Fibroblast of upper back skin (primary cell): ENCODE measurements around the gene HAUS3.

Experiments
- DNase-seq: peaks from one replicate; pipeline ENCODE4 v3.0.0-alpha.2; 2013

Gene HAUS3

GRCh38 chr4:2262944-2263250, 21.0 kb upstream of the HAUS3 start:
- DNase-seq: no peak

GRCh38 chr4:2262145-2262943, 20.4 kb upstream of the HAUS3 start:
- DNase-seq: peak; percentile 100

- DNase-seq: no peak
Observed at GRCh38 chr4:2261853-2262144, 19.9 kb upstream of the HAUS3 start, which contains the start of gene MXD4. Gene MXD4 (minus strand): TSS chr4:2262109. CDS start chr4:2261980, 129 bp downstream.

- DNase-seq: peak; percentile 45
Observed at GRCh38 chr4:2261110-2261852, 19.4 kb upstream of the HAUS3 start.

GRCh38 chr4:2260344-2261109, 18.6 kb upstream of the HAUS3 start:
- no peak for DNase-seq

GRCh38 chr4:2259541-2260343, 17.8 kb upstream of the HAUS3 start:
- DNase-seq: no peak

DNA sequence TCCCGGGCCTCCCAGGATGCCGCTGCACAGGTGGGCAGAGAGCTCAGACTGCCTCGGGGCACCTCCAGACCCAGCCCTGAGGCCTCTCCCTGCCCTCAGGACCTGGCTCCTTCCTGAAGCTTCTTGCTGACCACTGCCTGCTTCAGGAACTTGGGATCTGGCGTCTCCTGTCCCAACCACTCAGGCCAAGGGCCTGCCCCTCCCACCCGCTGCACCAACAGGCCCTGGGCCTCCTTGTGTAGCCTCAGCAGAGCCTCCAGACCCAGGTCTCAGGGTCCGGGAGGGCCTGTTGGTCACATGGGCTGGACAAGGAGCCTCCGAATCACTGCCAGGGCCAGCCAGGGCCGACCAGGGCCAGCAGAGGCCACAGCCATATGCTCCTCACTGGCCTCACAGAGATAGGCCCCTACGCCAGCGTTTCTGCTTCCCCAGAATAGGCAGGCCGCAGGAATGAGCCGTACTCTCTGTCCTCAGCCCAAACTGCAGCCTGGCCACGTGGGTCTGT, 17.2 kb upstream of the HAUS3 start:
- DNase-seq: no peak

DNA sequence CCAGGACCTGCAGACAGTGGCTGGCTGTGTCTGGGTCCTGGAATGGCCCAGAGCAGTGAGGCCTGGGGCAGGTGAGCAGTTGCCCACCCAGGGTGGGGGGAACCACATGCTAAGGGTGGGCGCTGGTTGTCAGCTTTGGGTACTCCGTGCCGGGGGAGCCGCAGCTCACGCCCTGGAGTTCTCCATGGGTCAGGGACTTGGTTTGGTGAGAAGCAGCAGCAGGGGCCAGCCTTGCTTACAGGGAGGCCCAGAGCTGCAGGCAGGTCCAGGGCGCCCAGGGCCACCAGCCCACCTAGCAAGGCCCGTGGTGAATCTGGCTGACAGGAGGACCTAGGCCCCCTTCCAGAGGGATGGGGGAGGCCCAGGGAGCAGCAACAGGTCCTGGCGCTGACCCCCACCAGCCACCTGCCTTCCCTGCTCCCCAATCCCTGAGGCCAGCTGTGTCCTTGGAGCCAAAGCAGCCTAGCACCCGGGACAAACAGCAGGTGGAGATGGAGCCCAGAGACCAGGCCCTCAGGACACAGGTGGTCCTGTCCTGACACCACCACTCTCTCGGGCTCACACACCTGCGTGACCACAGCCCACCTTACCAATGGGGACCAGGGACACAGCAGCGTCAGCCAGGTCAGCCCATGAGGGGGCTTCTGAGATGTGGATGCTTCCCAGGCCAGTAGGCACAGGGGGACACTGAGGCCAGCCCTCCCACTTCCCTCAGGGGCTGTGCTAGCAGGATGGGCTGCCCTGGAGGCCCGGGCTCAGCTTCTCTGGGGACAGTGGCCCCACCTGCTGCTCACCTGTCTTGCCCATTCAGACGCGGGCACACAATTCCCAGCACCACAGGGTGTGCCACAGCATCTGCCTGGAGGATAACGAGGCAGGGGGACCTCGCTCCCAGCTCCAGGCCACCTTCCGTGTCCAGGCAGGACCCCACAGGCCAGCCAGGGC, 16.4 kb upstream of the HAUS3 start:
- DNase-seq: no peak

DNA sequence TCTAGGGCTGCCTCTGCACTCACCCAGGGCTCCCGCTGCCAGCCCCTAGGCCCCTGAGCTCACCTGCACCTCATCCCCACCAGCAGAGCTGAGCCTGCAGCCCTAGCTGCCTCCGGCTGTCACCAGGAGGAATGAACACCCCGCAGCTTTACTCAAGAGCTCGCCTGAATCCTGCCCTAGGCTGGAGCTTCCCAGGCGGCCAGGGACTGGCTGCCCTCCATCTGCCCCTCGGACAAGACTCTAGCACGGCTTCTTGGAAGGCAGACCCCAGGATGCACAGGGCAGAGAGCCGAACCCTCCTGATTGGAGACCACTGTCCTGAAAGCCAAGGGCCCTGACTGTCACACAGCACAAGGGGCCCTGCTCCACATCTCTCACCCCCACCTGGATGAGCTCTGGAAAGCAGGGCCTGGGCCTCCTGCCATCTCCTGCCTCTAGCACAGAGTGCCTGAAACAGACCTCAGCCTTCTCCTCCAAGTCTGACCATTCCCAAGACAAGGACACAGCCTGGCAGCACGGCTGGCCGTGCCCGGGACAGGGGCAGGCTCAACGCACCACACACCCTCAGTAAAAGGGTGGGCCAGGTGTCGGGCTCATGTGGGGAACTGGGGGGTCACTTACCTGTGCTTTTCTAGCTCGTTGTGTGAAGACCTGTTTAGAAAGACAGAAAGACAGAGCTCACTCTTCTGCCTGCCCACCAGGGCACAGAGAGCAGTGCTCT, 15.6 kb upstream of the HAUS3 start:
- DNase-seq: no peak

DNA sequence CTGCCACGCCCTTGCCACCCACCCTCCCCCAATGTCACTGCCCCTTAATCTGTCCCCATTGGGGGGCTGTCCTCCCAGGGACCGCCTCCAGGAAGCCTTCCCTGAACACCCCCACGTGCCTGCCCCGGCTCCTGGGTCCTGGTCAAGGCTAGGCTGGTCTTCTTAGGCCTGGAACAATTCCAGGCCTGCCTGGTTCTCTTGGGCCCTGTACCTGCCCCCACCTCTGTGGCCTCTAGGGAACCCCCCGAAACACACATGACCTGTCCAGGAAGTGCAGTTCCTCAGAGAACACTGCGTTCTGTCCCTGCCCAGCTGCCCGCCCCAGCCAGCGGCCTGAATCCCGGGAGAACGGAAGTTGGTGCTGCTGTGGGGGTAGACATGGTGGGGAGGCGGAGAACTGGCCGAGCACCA, 14.9 kb upstream of the HAUS3 start:
- no peak for DNase-seq

GRCh38 chr4:2256156-2256731, 14.3 kb upstream of the HAUS3 start:
- no peak for DNase-seq

DNA sequence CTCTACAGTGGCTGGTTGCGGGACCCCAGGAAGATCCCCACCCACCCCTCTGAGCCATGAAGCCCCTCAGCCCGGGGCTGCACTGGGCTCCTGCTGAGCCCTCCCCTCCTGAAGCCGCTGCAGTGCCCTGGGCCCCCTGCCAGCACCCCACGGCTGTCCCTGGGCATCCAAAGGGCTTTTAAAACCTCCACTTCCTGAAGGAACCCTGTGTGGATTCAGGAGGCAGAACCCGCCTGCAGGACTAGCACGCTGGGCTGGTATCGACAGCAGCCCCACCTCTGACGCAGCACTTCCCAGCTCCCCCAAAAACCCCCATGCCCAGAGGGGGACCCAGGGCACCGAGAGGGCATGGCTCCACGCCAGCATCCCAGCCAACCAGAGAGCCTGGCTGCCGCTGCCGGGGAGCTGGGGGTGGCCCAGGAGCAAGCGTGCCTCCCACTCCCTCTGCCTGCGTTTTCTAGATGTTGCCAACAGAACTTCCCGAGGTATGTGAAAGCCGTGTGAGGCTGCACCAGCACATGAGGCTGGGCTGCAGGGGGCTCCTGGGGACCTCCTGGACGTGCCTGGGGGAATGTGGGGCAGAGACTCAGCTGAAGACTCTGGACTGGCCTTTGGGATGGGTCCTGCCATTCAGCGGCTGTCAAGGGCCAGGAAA, 13.7 kb upstream of the HAUS3 start:
- no peak for DNase-seq

GRCh38 chr4:2254665-2255500, 13.0 kb upstream of the HAUS3 start:
- DNase-seq: no peak

DNA sequence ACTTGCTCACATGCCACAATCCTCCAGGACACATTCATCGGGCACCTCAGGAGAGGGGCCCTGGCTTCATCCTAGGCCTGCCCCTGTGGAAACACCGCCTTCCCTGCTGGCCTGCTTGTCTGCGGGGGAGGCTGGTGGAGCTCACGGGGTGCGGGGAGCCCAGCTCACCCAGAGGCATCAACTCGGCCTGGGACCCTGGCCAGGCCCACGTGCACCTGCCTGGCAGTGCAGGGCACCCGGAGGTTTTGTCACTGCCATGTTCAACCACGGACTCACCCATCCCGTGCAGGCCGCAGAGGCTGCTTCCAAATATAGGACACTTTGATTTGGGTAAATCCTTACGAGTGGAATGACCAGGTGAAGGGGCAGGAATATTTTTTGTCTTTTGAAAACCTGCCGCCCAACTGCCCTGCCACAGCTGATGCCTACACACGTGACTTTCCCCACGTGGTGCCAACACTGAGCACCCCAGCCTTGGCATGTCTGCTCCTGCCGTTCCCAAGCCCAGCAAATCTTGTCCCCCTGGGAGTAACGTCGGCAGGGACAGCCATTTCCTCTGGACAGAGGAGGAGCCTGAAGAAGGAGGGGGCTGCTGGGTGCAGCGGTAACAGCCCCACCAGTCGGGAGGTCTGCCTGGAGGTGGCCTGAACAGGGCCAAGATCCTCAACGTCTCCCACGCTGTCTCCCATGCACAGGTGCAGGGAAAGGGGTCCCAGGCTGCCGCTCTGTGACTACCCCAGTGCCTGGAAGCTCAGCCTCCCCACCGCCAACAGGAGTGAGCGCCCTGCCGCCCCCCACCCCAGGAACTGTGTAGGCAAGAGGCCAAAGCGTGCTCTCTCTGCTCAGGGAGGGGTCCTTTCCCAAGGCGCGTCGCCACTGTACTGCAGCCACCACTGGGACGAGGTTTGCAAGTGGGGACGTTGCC, 11.5 kb upstream of the HAUS3 start:
- no peak for DNase-seq

GRCh38 chr4:2252530-2253091, 10.7 kb upstream of the HAUS3 start:
- no peak for DNase-seq

GRCh38 chr4:2251795-2252529, 10.0 kb upstream of the HAUS3 start:
- DNase-seq: no peak
